ENCODE results near the gene JHY. TPM values are rescaled to one million over a fixed set of nuclear protein-coding genes. Genes with fewer than 3 reads are reported as not detected.

Gene JHY
- total and polyA plus RNA-seq, 8 donors, result 7.3 to 10.0 (median 8.5) TPM

GRCh38 chr11:122977470-122978298, 95.1 kb downstream of the JHY start:
- no peak overlapping the region for H3K27ac ChIP-seq
- TF ChIP-seq CTCF (IDR thresholded peaks at IDR 0.05), result no peak
- intact Hi-C loops (cut with DNase I), result no loop called here
- no peak for DNase-seq
- peaks cover 90 to 100% of the 10 kb centered on the region in 2 donors for H3K27me3 ChIP-seq
- H3K36me3 ChIP-seq, result no peaks in the 10 kb centered on the region
- H3K4me3 ChIP-seq, result no peak overlapping the region
- no peaks in the 10 kb centered on the region for H3K9me3 ChIP-seq
- peaks cover 0 to 10% of the 10 kb centered on the region in 2 donors for H3K4me1 ChIP-seq
- ATAC-seq, result no peak

- ATAC-seq (no peak), DNase-seq (no peak)
- no peaks in the 10 kb centered on the region for H3K36me3 ChIP-seq
- peaks cover 95 to 100% of the 10 kb centered on the region in 2 donors for H3K27me3 ChIP-seq
- H3K27ac ChIP-seq, result no peak overlapping the region
- intact Hi-C loops (cut with DNase I), result no loop called here
- TF ChIP-seq CTCF (IDR thresholded peaks at IDR 0.05), result no peak
- no peaks in the 10 kb centered on the region for H3K9me3 ChIP-seq
- H3K4me3 ChIP-seq, result no peak overlapping the region
- peaks cover 0 to 10% of the 10 kb centered on the region in 2 donors for H3K4me1 ChIP-seq
These were observed 95.7 kb downstream of the JHY start for GRCh38 chr11:122978299-122978620.

GRCh38 chr11:122979103-122979814, 96.7 kb downstream of the JHY start:
- no peak for ATAC-seq

GRCh38 chr11:122979815-122980595, 97.4 kb downstream of the JHY start:
- Histone ChIP-seq H3K27ac (no peak overlapping the region), H3K4me1 (peaks cover 3 to 26% of the 10 kb centered on the region in 2 donors), H3K36me3 (no peaks in the 10 kb centered on the region), H3K4me3 (no peak overlapping the region), H3K27me3 (peaks cover 99 to 100% of the 10 kb centered on the region in 2 donors), H3K9me3 (no peaks in the 10 kb centered on the region)
- intact Hi-C loops (cut with DNase I), result no loop called here
- DNase-seq, result no peak
- no peak for ATAC-seq
- no peak for TF ChIP-seq CTCF (IDR thresholded peaks at IDR 0.05)

More at GRCh38 chr11:122979103-122979814, 96.7 kb downstream of the JHY start:
- intact Hi-C loops (cut with DNase I), result no loop called here
- Histone ChIP-seq H3K36me3 (no peaks in the 10 kb centered on the region), H3K4me3 (no peak overlapping the region), H3K9me3 (no peaks in the 10 kb centered on the region), H3K4me1 (peaks cover 0 to 18% of the 10 kb centered on the region in 2 donors), H3K27ac (no peak overlapping the region), H3K27me3 (peaks cover 97 to 100% of the 10 kb centered on the region in 2 donors)
- TF ChIP-seq CTCF (IDR thresholded peaks at IDR 0.05), result no peak
- no peak for DNase-seq

Measured in left lung (tissue), 10 donors.